IPS-NIHi11 (cell line): ENCODE results near the gene FHIP1A.

Experiments used
- DNase-seq: peaks from one replicate; pipeline ENCODE4 v3.0.0; 2012; ENCODE audit warnings: mixed read lengths, low spot score

FHIP1A gene

GRCh38 chr4:151455212-151455611 is 46.2 kb downstream of the FHIP1A start:
- no peak for DNase-seq

- DNase-seq = no peak
These were observed 49.2 kb downstream of the FHIP1A start for GRCh38 chr4:151458148-151458547.
